ENCODE data around the gene MCRS1.

Gene MCRS1

DNA sequence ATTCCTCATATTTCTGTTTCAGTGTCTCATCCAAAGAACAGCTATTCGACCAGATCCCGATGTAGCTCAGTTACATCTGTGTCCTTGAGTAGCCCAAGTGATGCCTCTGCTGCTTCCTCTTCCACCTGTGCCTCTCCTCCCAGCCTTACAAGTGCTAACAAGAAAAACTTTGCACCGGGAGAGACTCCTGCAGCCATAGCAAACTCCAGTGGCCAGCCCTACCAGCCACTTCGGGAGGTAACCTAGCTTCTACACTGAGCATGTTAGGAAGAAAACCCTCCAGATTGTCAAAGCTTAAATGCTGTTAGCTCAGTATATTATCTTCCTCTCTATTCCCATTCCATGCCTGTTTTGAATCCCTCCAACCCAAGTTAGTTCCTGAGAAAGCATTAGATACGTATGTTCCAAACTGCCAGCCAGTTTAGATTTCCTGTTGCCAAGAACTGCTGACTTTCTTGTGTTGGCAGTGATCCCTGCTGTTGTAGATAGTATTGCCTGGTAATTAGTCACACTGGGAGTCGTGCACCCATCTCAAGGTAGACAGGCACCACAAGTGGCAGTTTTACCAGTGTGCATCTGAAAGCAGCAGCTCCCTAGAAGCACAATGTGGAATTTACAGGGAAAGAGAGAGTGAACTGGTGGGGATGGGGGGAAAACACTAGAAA lies 43.1 kb downstream of the MCRS1 start:
- no peaks in the 10 kb centered on the region for H3K27me3 ChIP-seq (ENCODE audit: control insufficient read depth, insufficient read depth, low read length)
- H3K4me3 ChIP-seq (ENCODE audit: low read depth, low read length), result no peak overlapping the region
- no peaks in the 10 kb centered on the region for H3K79me2 ChIP-seq
- no peak overlapping the region for H2AFZ ChIP-seq
- no peak overlapping the region for H3K27ac ChIP-seq
- H3K9me3 ChIP-seq (ENCODE audit: control insufficient read depth, low read length), result no peaks in the 10 kb centered on the region
- H3K36me3 ChIP-seq (ENCODE audit: control insufficient read depth, insufficient read depth, low read length), result no peaks in the 10 kb centered on the region
- TF ChIP-seq, protein P1, sequence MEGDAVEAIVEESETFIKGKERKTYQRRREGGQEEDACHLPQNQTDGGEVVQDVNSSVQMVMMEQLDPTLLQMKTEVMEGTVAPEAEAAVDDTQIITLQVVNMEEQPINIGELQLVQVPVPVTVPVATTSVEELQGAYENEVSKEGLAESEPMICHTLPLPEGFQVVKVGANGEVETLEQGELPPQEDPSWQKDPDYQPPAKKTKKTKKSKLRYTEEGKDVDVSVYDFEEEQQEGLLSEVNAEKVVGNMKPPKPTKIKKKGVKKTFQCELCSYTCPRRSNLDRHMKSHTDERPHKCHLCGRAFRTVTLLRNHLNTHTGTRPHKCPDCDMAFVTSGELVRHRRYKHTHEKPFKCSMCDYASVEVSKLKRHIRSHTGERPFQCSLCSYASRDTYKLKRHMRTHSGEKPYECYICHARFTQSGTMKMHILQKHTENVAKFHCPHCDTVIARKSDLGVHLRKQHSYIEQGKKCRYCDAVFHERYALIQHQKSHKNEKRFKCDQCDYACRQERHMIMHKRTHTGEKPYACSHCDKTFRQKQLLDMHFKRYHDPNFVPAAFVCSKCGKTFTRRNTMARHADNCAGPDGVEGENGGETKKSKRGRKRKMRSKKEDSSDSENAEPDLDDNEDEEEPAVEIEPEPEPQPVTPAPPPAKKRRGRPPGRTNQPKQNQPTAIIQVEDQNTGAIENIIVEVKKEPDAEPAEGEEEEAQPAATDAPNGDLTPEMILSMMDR (IDR thresholded peaks at IDR 0.05), result no peak
- H3K4me1 ChIP-seq, result peaks cover 11% of the 10 kb centered on the region
- H3K4me2 ChIP-seq (ENCODE audit: low read length), result peak overlapping the region; percentile 42
- no peak overlapping the region for H3K9ac ChIP-seq

DNA sequence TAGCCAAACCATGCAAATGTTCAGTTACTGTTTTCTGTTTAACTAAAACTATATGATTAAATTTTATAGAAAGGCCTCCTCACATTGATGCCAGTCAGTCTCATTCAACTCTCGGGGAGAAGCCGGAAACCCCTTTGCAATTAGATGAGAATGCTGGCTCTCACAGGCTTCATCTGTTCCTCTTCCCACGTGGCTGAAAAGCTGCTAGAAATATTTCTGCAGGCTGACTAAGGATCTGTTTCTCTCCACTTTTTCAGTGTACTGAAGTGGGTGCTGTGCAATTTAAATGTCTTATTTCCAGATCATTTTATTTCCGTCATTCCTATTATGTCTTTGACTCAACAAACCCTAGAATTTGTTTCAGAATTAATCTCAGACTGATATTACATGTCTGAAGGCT lies 46.6 kb downstream of the MCRS1 start:
- peaks cover 5% of the 10 kb centered on the region for H3K4me1 ChIP-seq
- no peaks in the 10 kb centered on the region for H3K9me3 ChIP-seq (ENCODE audit: control insufficient read depth, low read length)
- no peak overlapping the region for H3K4me3 ChIP-seq (ENCODE audit: low read depth, low read length)
- H3K36me3 ChIP-seq (ENCODE audit: control insufficient read depth, insufficient read depth, low read length), result no peaks in the 10 kb centered on the region
- TF ChIP-seq, protein P1 (IDR thresholded peaks at IDR 0.05), result no peak
- H3K4me2 ChIP-seq (ENCODE audit: low read length), result no peak overlapping the region
- no peak overlapping the region for H3K9ac ChIP-seq
- no peak overlapping the region for H2AFZ ChIP-seq
- H3K27ac ChIP-seq, result no peak overlapping the region
- no peaks in the 10 kb centered on the region for H3K79me2 ChIP-seq
- no peaks in the 10 kb centered on the region for H3K27me3 ChIP-seq (ENCODE audit: control insufficient read depth, insufficient read depth, low read length)

DNA sequence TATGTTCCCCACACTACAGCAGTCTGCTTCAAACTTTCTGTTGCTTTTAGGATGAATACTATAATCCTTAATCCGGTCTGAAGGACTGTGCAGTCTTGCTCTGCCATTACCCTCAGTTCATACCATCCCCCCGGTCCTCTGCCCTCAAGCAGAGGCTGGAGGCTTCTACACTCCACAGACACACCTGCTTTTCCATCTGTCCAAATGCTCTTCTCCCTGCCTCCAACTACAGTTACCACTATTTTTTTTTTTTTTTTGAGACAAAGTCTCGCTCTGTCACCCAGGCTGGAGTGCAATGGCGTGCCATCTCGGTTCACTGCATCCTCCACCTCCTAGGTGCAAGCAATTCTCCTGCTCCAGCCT lies 48.4 kb downstream of the MCRS1 start:
- H3K4me3 ChIP-seq (ENCODE audit: low read depth, low read length), result no peak overlapping the region
- peaks cover 5% of the 10 kb centered on the region for H3K4me1 ChIP-seq
- no peaks in the 10 kb centered on the region for H3K9me3 ChIP-seq (ENCODE audit: control insufficient read depth, low read length)
- H3K27ac ChIP-seq, result no peak overlapping the region
- no peak overlapping the region for H2AFZ ChIP-seq
- H3K4me2 ChIP-seq (ENCODE audit: low read length), result no peak overlapping the region
- no peaks in the 10 kb centered on the region for H3K79me2 ChIP-seq
- H3K9ac ChIP-seq, result no peak overlapping the region
- H3K36me3 ChIP-seq (ENCODE audit: control insufficient read depth, insufficient read depth, low read length), result no peaks in the 10 kb centered on the region
- H3K27me3 ChIP-seq (ENCODE audit: control insufficient read depth, insufficient read depth, low read length), result no peaks in the 10 kb centered on the region
- TF ChIP-seq, protein P1 (IDR thresholded peaks at IDR 0.05), result no peak

DNA sequence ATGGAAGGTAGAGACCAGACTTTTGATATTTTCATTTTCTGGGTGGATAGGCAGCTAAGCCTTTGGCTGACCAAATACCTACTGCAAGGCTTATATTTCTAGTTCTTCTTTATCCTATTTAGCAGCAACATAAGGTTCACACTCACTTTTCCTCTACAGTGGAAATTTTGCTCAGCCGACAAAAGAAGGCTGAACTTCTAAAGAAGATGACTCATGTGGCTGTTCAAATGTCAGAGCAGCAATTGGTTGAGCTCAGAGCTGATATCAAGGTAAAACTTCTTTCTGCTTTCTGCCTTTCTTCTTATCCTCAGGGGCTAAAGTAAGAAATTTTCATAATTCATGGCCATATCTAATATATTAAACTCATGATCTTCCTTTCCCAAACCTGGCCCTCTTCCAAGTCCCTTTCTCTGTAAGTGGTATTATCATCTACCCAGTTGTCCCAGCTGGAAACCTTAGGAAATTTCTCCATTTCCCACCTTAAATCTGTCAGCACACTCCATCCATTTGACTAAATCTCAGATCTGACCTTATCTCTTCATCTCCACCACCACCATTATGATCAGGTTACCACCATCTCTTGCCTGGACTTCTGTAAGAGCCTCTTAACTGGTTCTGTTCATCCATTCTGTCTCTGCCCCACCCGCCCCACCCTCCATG lies 48.9 kb downstream of the MCRS1 start:
- Histone ChIP-seq H3K36me3 (ENCODE audit: control insufficient read depth, insufficient read depth, low read length) (no peaks in the 10 kb centered on the region), H3K9ac (no peak overlapping the region)

More for the DNA sequence above, 48.9 kb downstream of the MCRS1 start:
- H2AFZ ChIP-seq, result no peak overlapping the region
- H3K27me3 ChIP-seq (ENCODE audit: control insufficient read depth, insufficient read depth, low read length), result no peaks in the 10 kb centered on the region
- H3K79me2 ChIP-seq, result no peaks in the 10 kb centered on the region
- no peak overlapping the region for H3K27ac ChIP-seq
- no peak overlapping the region for H3K4me3 ChIP-seq (ENCODE audit: low read depth, low read length)
- H3K4me2 ChIP-seq (ENCODE audit: low read length), result no peak overlapping the region
- no peaks in the 10 kb centered on the region for H3K9me3 ChIP-seq (ENCODE audit: control insufficient read depth, low read length)
- TF ChIP-seq, protein P1 (IDR thresholded peaks at IDR 0.05), result no peak
- peaks cover 5% of the 10 kb centered on the region for H3K4me1 ChIP-seq
